CD4-positive, alpha-beta T cell treated with Interleukin-12 subunit alpha and Interleukin-12 subunit beta, for 1 hour (primary cell): ENCODE data around the gene TCIRG1.
"Not testable (repeated sequence)": the region's sequence is repeated elsewhere in the genome, so short reads cannot be mapped to it uniquely, and the experiment has no call there.

ENCODE experiments used
- DNase-seq: peaks from one replicate; pipeline ENCODE4 v3.0.0-alpha.2; 2020

The TCIRG1 gene

DNA sequence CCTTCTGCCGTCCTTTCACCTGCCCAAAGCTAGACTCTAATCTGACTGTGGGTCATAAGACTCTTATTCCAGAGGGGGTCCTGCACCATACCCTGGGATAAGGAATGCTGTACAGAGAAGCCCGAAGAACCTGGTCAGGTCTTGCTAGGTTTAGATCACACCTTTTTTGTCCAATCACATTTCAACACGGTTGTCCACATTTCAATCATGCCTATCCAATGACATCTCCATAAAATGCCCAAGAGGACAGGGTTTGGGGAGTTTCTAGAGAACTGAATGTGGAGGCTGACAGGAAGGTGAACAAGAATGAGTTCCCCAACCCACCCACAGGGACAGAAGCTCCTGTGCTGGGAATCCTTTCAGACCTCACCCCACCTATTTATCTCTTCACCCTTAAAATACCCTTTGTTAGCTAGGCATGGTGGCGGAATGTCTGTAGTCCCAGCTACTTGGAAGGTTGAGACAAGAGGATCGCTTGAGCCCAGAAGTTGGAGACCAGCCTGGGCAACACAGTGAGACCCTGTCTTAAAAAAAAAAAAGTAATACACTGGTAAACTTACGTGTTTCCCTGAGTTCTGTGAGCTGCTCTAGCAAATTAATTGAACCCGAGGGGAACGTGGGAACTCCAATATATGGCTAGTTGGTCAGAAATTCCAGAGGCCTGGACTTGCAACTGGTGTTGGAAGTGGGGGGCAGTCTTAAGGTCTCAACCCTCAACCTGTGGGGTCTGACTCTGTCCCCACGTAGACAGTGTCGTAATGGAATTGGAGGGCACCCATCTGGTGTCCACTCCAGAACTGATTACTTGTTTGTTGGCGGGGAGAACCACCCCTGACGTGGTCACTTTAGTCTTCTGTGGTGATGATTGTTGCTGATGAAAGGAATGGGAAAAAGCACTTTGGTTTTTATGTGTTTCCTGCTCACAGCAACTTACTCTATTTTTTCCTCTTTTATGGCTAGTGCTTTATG lies 17.8 kb downstream of the TCIRG1 start:
- DNase-seq = no peak

DNA sequence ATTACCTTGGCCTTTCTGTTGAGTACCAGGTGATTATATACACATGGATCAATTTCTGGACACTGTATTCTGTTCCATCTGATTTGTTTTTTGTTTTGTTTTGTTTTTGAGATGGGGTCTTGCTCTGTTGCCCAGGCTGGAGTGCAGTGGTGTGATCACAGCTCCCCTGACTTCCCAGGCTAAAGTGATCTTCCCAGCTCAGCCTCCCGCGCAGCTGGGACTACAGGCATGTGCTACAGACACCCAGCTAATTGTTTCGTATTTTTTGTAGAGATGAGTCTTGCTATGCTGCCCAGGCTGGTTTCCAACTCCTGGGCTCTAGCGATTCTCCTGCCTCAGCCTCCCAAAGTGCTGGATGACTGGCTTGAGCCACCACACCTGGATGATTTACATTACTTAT lies 19.0 kb downstream of the TCIRG1 start:
- DNase-seq = no peak

DNA sequence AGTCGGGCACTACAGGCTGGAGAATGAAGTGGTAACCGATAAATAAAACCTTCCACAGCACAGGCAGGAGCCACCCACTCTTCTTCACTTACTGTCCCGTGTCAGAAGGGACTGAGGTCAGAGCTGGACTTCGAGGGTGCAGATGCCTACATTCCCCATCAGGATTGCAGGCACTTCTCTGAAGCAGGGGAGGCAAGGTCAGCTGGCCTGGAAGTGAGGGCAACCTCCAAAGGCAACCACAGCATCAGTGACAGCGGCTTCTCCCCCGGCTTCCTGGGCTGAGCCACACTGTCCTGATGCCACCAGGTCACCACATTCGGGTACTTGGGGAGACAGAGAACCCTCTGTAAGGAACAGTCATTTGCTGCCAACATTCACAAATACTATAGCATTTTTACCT lies 22.7 kb downstream of the TCIRG1 start:
- DNase-seq = no peak

- no peak for DNase-seq
Observed at GRCh38 chr11:68064926-68065325, 26.1 kb downstream of the TCIRG1 start.

DNA sequence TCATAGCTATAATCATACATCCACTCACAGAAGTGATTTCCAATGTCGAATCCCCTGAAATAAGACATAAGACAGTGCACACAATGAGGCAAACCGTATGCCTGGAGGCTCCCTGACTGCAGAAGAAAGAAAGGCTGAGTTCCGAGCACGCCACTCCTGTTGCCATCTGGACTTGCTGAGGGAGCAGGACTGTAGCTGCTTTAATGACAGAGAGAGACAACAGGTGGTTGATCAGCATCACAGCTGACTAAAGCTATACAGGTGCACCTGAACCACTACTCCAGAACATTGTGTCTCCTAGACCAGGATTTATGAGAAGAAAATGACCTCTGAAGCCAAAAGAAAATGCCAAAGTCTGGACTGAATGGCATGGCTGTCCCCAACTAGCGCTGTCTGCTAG lies 27.0 kb downstream of the TCIRG1 start:
- DNase-seq = no peak

- no peak for DNase-seq
Observed at GRCh38 chr11:68066742-68067141, 27.9 kb downstream of the TCIRG1 start.

DNA sequence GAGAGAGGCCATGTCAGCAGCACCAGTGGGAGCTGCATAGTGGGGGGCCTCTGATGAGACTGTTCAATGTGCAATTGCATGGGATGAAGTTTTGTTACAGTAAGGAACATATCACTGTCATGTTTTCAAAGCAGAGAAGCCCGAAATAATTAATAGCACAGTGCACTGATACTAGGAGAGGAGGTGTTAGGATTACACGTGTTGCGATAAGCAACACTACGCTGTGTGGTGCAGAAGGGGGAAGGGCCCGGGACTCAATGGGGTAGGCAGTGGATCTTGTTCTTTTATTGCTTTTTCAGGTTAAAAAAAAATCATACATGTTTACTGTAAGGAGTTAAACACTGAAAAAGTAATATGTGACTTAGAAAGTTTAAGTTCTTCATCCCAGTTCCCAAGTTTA lies 29.2 kb downstream of the TCIRG1 start:
- DNase-seq = no peak

DNA sequence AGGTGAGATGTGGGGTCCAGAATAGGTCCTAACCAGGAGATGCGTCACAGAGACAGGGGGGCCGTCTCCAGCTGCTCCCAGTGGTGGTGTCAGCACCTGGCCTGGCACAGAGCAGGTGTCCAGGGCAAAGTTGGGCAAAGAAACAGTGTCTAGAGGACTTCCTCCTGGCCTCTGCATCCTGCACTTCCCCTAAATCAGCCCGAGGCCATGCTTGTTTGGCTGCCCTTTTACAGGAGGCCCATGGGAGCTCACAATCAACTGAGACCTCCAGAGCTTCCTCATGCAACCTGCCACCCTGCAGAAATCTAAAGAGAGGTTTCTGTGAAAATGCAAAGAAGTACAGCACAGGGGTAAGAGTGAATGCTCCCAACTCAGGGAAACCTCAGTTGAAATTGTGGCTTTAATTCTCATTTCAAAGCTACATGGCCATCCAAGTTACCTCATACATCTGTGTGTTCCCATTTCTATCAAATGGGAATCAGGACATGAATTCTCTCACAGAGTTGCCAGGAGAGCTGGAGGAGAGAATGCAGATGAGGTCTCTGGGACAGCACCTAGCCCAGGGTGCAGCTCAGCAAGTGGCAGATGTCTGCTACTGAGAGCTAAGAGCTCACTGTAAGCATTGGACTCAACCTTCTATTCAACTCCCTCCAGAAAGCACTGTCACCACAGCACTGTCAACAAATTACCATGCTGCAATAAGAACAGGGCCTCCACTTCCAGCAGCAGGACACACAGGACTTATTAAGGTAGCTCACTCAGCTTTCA lies 32.6 kb downstream of the TCIRG1 start:
- no peak for DNase-seq

DNA sequence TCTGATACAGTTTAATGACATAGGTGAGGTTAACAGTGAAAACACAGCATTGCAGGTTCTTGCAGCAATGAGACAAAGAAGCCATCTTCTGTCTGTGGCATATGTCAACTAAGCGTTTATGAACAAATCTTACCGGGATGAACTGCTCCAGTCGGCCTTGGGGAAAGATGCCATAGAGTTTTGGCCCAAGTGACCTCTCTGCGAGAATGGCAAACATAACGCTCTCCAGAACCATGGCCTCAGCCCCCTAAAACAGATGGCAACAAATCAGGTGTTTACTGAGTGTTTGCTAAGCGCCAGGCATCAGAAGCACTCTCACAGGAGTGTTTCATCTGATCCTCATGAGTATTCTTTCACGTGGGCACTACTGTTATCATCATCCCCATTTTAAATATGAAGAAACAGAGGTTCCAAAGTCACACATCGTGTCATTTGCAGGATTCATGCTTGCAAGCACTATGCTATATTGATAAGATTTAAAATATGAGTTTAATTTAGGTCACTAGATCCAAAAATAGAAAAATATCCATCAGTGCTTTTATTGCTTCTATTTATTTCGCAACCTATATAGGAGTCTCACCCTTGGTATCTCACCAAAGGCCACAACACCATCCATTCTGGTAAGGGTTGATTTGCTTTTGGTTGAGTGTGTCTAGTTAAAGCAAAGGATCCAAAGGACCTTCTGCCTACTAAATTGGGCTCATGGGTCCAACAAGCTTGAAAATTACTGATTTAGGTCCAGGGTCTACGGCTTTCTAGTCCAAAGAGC lies 35.9 kb downstream of the TCIRG1 start:
- DNase-seq = no peak

DNA sequence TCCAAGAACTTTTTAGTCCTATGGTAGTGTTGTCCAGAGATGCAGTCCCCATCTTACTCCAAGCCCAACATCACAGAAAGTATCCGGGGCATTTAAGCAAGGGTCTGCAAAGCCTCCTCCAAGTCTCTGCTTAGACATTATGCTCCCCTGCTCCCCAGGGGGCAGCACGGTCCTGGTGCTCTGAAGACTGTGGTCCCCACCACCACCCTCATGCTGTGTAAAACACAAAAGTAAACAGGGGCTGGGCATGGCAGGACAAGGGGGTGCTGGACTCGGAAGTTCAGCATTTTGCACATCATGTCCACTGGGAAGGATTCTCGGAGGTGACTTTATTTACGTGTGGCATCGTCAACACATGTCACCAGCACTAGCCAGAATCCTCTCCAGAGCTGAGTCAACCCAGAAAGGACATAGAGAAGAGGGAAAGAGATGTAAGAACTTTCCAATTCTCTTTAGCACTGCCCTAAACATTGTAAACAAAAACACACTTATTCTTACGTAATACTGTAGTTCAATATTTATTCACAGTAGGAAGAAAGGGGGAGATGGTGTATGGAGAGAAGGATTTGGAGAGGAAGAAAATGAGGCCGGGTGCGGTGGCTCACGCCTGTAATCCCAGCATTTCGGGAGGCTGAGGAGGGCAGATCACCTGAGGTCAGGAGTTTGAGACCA lies 37.7 kb downstream of the TCIRG1 start:
- DNase-seq = no peak

- no peak for DNase-seq
Observed at GRCh38 chr11:68077617-68078582, 39.1 kb downstream of the TCIRG1 start.

DNA sequence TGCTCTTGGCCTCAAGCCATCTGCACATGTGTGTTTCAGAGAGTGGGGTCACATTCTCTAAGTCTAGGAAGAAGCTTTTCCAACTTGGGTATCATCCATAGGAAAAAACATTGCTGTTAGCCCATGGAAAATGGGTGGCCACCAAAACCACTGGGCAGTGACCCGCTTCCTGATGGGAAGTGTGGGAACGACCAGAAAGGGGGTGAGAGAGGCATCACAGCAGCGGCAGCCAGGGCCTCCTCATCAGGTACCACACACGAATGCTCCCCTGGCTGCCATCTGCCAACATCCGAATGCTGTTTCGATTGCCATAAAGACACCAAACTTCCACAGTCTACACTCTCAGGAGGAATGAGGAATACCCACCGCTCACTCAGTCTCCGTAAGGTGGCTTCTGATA lies 42.0 kb downstream of the TCIRG1 start:
- DNase-seq = no peak

DNA sequence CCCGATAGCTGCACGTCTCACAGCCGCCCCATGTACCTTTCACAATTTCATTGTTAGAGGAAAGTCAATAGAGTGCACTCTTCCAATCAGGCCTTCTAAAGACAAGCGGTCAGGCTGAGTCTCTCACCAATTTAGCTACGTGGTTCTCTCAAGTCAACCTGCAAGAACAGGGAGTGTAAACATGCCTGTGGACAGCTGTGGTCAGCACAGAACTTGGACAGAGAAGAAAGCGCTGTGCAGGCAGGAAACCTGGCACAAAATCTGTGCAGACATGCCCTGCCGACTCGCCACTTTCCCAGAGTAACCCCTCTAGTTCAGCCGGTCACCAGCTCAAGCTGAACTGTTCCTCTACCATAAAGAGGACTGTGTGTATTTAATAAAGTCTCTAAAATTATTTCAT lies 42.9 kb downstream of the TCIRG1 start:
- no peak for DNase-seq

DNA sequence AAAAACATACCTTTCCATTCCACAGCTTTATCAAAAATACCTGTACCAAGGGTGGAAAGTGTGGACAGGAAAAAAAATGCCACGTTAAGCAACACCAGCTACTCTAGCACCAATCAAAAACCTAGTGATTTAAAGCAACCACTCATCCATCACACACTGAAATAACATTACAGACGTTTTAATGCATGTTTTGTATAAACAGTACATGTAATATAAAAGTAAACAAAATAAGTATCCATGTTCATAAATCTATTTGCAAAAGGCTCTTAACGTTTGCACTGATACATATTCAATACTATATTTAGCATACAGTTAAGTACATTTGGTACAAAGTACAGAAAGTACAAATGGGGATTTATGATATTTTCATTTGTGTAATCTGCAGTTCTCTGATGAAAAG lies 43.7 kb downstream of the TCIRG1 start:
- no peak for DNase-seq

- DNase-seq = no peak
Observed at GRCh38 chr11:68083517-68083916, 44.7 kb downstream of the TCIRG1 start.

DNA sequence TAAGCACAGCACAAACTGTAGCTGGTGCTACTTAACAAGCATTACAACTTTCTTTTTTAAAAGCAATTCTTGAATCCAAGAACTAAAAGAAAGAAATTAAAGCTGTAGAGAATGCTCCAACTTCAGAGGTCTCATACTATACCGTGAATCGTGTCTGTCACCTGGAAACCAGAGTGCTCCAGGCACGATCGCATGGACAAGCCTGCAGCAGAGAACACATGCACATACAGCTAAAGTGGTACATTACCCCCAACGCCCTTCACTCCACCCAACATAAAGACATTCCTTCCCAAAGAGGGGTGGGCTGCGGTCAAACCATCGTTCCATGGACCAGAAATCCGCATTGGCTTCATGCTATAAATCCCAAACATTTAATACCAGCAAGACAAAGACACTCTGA lies 50.9 kb downstream of the TCIRG1 start:
- DNase-seq = no peak

GRCh38 chr11:68090287-68090686 lies 51.5 kb downstream of the TCIRG1 start:
- DNase-seq = no peak

GRCh38 chr11:68090706-68091105 lies 51.9 kb downstream of the TCIRG1 start:
- DNase-seq = no peak

DNA sequence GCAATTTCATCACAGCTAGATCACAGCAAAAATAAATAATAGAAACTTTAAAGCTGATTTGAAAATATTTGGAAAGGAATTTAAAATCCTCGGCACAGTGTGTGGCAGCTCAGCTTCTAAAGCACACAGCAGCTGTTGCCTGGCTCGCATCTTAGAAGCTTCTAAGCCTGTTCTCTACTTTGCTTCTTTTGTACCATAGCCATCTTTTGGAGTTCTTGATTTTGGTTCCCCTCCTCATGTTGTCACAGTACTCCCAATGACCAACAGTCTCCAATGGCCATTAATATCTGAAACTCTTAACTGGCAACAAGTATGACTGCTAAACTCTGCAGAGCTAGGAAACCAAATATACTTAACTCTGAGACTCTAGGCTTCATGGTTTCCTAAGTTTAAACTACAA lies 53.6 kb downstream of the TCIRG1 start:
- DNase-seq = no peak

DNA sequence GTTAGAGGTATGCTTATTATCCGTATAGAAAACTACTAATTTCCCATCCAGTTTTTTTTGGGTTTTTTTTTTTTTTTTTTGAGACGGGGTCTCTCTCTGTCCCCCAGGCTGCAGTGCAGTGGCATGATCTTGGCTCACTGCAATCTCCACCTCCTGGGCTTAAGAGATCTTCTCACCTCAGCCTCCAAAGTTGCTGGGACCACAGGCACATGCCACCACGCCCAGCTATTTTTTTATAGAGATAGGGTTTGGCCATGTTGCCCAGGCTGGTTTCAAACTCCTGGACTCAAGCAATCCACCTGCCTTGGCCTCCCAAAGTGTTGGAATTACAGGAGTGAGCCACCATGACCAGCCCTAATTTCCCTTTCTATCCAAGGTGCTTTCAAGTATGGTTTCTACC lies 54.1 kb downstream of the TCIRG1 start:
- not testable (repeated sequence) for DNase-seq

- no peak for DNase-seq
Observed at GRCh38 chr11:68093565-68093964, 54.7 kb downstream of the TCIRG1 start.

- DNase-seq = no peak
Observed at GRCh38 chr11:68096962-68097361, 58.1 kb downstream of the TCIRG1 start.
